GM12892 (cell line): ENCODE measurements around the gene SAMMSON.

ENCODE experiments used
- POLR2A ChIP-seq: IDR thresholded peaks from 2 replicates; pipeline ENCODE4 v1.6.1; 2011; ENCODE audit warnings: low read depth, low read length, control low read depth
- POLR2AphosphoS5 ChIP-seq: IDR thresholded peaks from 2 replicates; pipeline ENCODE4 v1.6.1; 2011; ENCODE audit warnings: low read depth, low read length, control low read depth
- TAF1 ChIP-seq: IDR thresholded peaks from 2 replicates; pipeline ENCODE4 v1.6.1; 2011; ENCODE audit warnings: low read depth, mild to moderate bottlenecking, control low read depth, low read length, borderline replicate concordance

GRCh38 chr3:69976021-69976420 lies 23.5 kb upstream of the SAMMSON start:
- TF ChIP-seq POLR2A (no peak), POLR2AphosphoS5 (no peak), TAF1 (no peak)
